Adrenal gland (tissue), 12 donors: ENCODE measurements around the gene RAD51B. TPM values are rescaled to one million over a fixed set of nuclear protein-coding genes. Genes with fewer than 3 reads are reported as not detected.

ENCODE experiments used
- DNase-seq, 7 donors: peaks; one replicate each; pipeline ENCODE4 v3.0.0-alpha.2; 2019 to 2020
- H3K27ac ChIP-seq, 5 donors: fragments of 200-600 bp; sonication (generic) in 4 of 5; 1 replicate in 3 of 5; 2 replicates in 2 of 5; pipeline versions ENCODE4 v1.5.1 to v1.8.0; 2016 to 2020; ENCODE audit warnings: mild to moderate bottlenecking in 1 of 5
- H3K27me3 ChIP-seq: fragments of 200-600 bp; 2 replicates; pipeline ENCODE4 v1.8.0; 2021
- H3K36me3 ChIP-seq, 2 donors: fragments of 200-600 bp; replicated peaks in 1 of 2; 1 replicate in 1 of 2; 2 replicates in 1 of 2; pipeline versions ENCODE4 v1.5.1 to v1.8.0; 2018 to 2022
- H3K4me1 ChIP-seq, 2 donors: fragments of 200-600 bp; replicated peaks in 1 of 2; 1 replicate in 1 of 2; 2 replicates in 1 of 2; pipeline versions ENCODE4 v1.5.1 to v1.8.0; 2018 to 2021
- H3K4me3 ChIP-seq, 4 donors: fragments of 200-600 bp; sonication (generic) in 3 of 4; one replicate each; pipeline ENCODE4 v1.5.1; 2016 to 2018
- H3K9me3 ChIP-seq, 3 donors: fragments of 200-600 bp; sonication (generic) in 1 of 3; replicated peaks in 1 of 3; 1 replicate in 2 of 3; 2 replicates in 1 of 3; pipeline versions ENCODE4 v1.5.1 to v1.8.0; 2016 to 2021
- POLR2A ChIP-seq, 2 donors: fragments of 450-650 bp; IDR thresholded peaks; one replicate each; pipeline ENCODE4 v1.6.1; 2017; ENCODE audit warnings: antibody characterized with exemption in 2 of 2, mild to moderate bottlenecking in 2 of 2, moderate library complexity in 1 of 2
- WGBS, 4 donors: extraction: QIAGEN DNeasy Blood & Tissue Kit in 2 of 4; methylation state at CpG; one replicate each; pipeline versions ENCODE4 v1.1.5 to v1.1.7; 2013 to 2017; 5-methylcytosine and 5-hydroxymethylcytosine counted together
- intact Hi-C, 2 donors: fragments of 100-400 bp; cut with DNase I; formaldehyde crosslinking; loops; one replicate each; pipeline versions ENCODE4 v1.14.1 to v1.15.0; 2022 to 2023
- polyA plus RNA-seq, 3 donors: library from polyadenylated mRNA; stranded (reverse); fragments of 200-250 nt in 2 of 3; fragments of 350-450 nt in 1 of 3; fragmentation: Illumina TruSeq in 1 of 3; extraction: RNeasy Lipid Tissue Mini Kit (QIAGEN cat#74804) in 1 of 3; gene quantifications; one replicate each; pipeline ENCODE4 v1.2.3, GENCODE V29; 2013 to 2014
- total RNA-seq, 9 donors: library from RNA; depleted of rRNA in 4 of 9; stranded (reverse); fragments of >200 nt in 4 of 9; fragments of 120-200 nt in 1 of 9; fragmentation: NEBNext Ultra II Directional in 1 of 9; extraction: Animal tissue kit (Norgen Biotek cat#: 25700) in 1 of 9; gene quantifications; one replicate each; pipeline versions ENCODE4 v1.1.0 to v1.2.4, GENCODE V29; 2013 to 2023
- TF ChIP-seq, protein P1 (sequence below), 6 experiments: fragments of 450-650 bp in 4 of 6; fragments of 200-600 bp in 2 of 6; sonication (generic) in 1 of 6; IDR thresholded peaks; 1 replicate in 5 of 6; 2 replicates in 1 of 6; pipeline versions ENCODE4 v1.5.1 to v1.8.0; 2016 to 2021; ENCODE audit warnings: antibody characterized with exemption in 6 of 6, mild to moderate bottlenecking in 2 of 6, moderate library complexity in 1 of 6
- donor health status: healthy with polysubstance abuse.
- donor health status: Bipolar disorder and iron deficiency.
- donor health status: DM: yes; HTN: yes; CAD: no.
- donor health status: DM: no; HTN: no; CAD: no.
- donor health status: DM: no; HTN: no; CAD: no.
- donor health status: DM: yes; HTN: yes; CAD: no.

The RAD51B gene
- total and polyA plus RNA-seq, 12 donors, result 2.3 to 24.6 (median 12.4) TPM

DNA sequence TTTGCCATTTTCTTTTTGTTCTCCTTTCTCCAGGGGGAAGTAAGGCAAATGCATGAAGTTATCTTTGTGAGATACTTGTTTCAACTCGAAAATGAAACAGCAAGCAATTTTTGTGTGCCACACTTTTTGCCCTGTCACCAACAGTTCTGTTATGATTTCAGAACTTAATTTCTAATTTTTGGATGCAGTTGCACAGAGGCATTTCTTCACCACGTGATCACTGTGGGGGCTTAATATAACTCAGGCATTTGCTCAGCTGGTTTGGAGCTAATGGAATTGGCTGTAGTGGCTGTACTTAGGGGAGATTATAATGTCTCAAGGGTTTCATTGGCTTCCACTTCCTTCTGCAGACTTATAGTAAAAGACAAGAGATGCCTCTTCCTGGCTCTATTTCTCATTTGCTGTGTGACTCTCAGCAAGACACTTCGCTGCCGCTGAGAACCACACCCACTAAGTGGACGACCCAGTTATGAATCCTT is 452.4 kb downstream of the RAD51B start:
- H3K4me1 ChIP-seq, result peaks cover 0 to 31% of the 10 kb centered on the region in 2 donors
- H3K27me3 ChIP-seq, result no peaks in the 10 kb centered on the region
- intact Hi-C loops, result no loop called here
- H3K9me3 ChIP-seq, result no peaks in the 10 kb centered on the region
- no peaks in the 10 kb centered on the region for H3K36me3 ChIP-seq
- DNase-seq, result peak in 1 of 7 donors; percentile 23
- peak overlapping the region in 1 of 5 donors; percentile 31 for H3K27ac ChIP-seq
- 40 to 65% (median 58%) methylated on average over 5 of the region's 5 CpGs for WGBS, 4 donors
- TF ChIP-seq, protein P1, sequence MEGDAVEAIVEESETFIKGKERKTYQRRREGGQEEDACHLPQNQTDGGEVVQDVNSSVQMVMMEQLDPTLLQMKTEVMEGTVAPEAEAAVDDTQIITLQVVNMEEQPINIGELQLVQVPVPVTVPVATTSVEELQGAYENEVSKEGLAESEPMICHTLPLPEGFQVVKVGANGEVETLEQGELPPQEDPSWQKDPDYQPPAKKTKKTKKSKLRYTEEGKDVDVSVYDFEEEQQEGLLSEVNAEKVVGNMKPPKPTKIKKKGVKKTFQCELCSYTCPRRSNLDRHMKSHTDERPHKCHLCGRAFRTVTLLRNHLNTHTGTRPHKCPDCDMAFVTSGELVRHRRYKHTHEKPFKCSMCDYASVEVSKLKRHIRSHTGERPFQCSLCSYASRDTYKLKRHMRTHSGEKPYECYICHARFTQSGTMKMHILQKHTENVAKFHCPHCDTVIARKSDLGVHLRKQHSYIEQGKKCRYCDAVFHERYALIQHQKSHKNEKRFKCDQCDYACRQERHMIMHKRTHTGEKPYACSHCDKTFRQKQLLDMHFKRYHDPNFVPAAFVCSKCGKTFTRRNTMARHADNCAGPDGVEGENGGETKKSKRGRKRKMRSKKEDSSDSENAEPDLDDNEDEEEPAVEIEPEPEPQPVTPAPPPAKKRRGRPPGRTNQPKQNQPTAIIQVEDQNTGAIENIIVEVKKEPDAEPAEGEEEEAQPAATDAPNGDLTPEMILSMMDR (IDR thresholded peaks at IDR 0.05), result no peak
- TF ChIP-seq POLR2A (IDR thresholded peaks at IDR 0.05), result no peak
- no peak overlapping the region for H3K4me3 ChIP-seq

DNA sequence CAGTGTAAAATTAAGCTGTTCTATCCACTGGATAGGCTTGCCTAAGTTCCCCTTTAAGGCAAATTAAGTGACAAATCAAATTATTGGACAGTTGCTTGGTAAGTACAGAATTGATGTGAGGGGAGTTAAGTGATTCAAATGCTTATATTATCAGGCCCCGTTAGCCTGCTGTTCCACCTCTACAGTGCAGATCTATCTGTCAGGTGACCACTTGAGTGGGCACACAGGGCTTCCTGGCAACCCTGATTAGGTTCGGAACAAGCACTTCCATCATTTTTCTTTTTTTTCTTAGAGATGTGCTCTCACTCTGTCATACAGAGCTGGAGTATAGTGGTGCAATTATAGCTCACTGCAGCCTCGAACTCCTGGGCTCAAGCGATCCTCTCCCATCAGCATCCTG is 453.8 kb downstream of the RAD51B start:
- Histone ChIP-seq H3K4me3 (no peak overlapping the region), H3K4me1 (peaks cover 0 to 26% of the 10 kb centered on the region in 2 donors), H3K27me3 (no peaks in the 10 kb centered on the region), H3K36me3 (no peaks in the 10 kb centered on the region), H3K27ac (no peak overlapping the region), H3K9me3 (no peaks in the 10 kb centered on the region)
- intact Hi-C loops, result no loop called here
- WGBS, 4 donors, result 87 to 99% (median 91%) methylated on average over 4 of the region's 4 CpGs
- TF ChIP-seq, protein P1 (IDR thresholded peaks at IDR 0.05), result no peak
- no peak for TF ChIP-seq POLR2A (IDR thresholded peaks at IDR 0.05)
- DNase-seq, result no peak

DNA sequence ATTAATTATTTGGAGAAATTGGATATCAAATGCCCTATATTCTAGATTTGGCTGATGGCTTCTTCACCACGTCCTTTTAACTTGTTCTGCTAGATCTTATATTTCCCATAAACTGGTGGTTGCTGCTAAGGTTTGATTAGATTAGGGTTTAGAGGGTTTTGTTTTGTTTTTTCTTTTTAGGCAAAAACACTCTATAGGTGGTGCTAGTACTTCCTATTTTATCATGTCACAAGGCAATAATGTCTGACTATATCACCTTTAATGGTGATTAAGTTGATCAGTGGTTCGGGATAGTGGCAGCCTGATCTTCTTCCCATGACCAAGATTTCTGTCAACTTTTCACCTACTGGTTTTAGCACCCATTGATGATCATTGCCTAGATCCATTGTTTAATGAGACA is 455.1 kb downstream of the RAD51B start:
- Histone ChIP-seq H3K9me3 (no peaks in the 10 kb centered on the region), H3K4me1 (peaks cover 0 to 27% of the 10 kb centered on the region in 2 donors), H3K36me3 (no peaks in the 10 kb centered on the region), H3K27me3 (no peaks in the 10 kb centered on the region), H3K27ac (no peak overlapping the region), H3K4me3 (no peak overlapping the region)
- DNase-seq, result no peak
- 85 to 92% (median 90%) methylated on average over 2 of the region's 2 CpGs for WGBS, 4 donors
- intact Hi-C loops, result no loop called here
- no peak for TF ChIP-seq POLR2A (IDR thresholded peaks at IDR 0.05)
- TF ChIP-seq, protein P1 (IDR thresholded peaks at IDR 0.05), result no peak

DNA sequence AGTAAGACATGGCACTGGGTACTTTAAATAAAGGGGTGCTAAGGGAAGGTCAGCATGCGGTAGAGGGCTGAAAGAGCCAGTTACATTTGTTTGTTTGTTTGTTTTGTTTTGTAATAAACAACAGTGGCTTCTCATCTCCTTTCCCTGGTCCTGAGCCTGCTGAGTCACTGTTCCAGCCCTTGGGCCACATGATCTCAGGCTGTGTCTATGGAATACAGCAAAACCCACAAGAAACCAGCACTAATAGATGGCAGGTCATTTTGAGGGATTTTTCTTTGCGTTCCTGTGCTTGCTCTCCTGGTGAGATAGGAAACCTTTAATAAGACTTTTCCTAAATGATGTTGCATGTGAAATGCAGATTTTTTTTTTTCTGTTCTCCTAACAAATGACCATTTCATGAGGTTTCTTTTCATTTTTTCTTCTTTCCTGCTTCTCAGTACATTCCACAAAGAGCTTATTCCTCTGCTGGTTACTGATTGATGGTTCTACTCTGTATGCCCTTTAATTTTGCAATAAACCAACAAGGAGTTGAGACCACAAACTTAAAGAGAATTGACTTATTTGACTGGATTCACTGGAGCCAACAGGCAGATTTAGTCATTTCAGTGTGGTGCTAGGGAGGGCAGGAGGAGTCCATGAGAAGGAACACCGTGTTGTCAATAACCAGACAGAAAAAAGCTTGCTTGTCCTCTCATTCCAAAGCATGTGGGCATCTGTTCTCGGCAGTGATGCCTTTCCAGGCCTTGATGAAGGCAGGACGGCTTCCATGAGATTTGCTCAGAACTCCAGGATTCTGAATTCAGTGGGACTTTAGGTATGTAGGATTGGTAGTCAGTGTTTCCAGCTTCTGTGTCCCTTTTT is 459.2 kb downstream of the RAD51B start:
- no peaks in the 10 kb centered on the region for H3K9me3 ChIP-seq
- H3K4me3 ChIP-seq, result no peak overlapping the region
- no peaks in the 10 kb centered on the region for H3K27me3 ChIP-seq
- peak in 4 of 7 donors; percentile 17 to 36 (median 30) for DNase-seq
- WGBS, 4 donors, result 78 to 93% (median 91%) methylated on average over 5 of the region's 5 CpGs
- peaks cover 0 to 5% of the 10 kb centered on the region in 2 donors for H3K4me1 ChIP-seq
- no peak for TF ChIP-seq POLR2A (IDR thresholded peaks at IDR 0.05)
- TF ChIP-seq, protein P1 (IDR thresholded peaks at IDR 0.05), result no peak
- intact Hi-C loops, result no loop called here
- peak overlapping the region in 1 of 5 donors; percentile 55 for H3K27ac ChIP-seq
- no peaks in the 10 kb centered on the region for H3K36me3 ChIP-seq
